SK-N-SH (cell line): Measurements from ENCODE around the gene SHTN1. TPM values are rescaled to one million over a fixed set of nuclear protein-coding genes. Genes with fewer than 3 reads are reported as not detected.

Experiments used
- CTCF ChIA-PET: fragments of 300-600, 350-600 bp; formaldehyde crosslinking; extraction: SDS; loops from one replicate; lab custom pipeline; 2021; lab: Yijun Ruan, JAX
- POLR2A ChIA-PET: fragments of 350-600 bp; sonication (Branson Sonifier 250); formaldehyde crosslinking; extraction: SDS; loops from one replicate; lab custom pipeline; 2020; ENCODE audit warnings: antibody characterized with exemption, inconsistent platforms; lab: Yijun Ruan, JAX
- DNase-seq: peaks from one replicate; pipeline ENCODE4 v3.0.0; 2012
- H2AFZ ChIP-seq: fragments of 200-600 bp; sonication (generic); 2 replicates; pipeline ENCODE4 v1.8.1; 2016; ENCODE audit warnings: antibody characterized with exemption, mild to moderate bottlenecking, low read depth
- H3F3A ChIP-seq: fragments of 200-600 bp; sonication (generic); replicated peaks from 2 replicates; pipeline ENCODE3; 2016; ENCODE audit warnings: antibody characterized with exemption, mild to moderate bottlenecking; ENCODE audit not compliant: insufficient read depth
- H3K27ac ChIP-seq, 2 experiments: fragments of 200-500 bp in 1 of 2; fragments of 200-600 bp in 1 of 2; sonication (Bioruptor generic) in 1 of 2; sonication (generic), shearing (Covaris generic) in 1 of 2; 2 replicates each; pipeline versions ENCODE4 v1.5.1 to v1.6.1; 2014 to 2016; ENCODE audit warnings: low read depth in 2 of 2, inconsistent platforms in 1 of 2, low read length in 1 of 2, mild to moderate bottlenecking in 1 of 2, mixed read lengths in 1 of 2
- H3K27me3 ChIP-seq: fragments of 200-600 bp; sonication (generic), shearing (Covaris generic); 2 replicates; pipeline ENCODE4 v1.6.1; 2016; ENCODE audit warnings: mixed run types; ENCODE audit not compliant: insufficient read depth
- H3K36me3 ChIP-seq, 2 experiments: fragments of 200-500 bp in 1 of 2; fragments of 200-600 bp in 1 of 2; sonication (Bioruptor generic) in 1 of 2; sonication (generic) in 1 of 2; replicated peaks in 1 of 2; 2 replicates each; pipeline versions ENCODE3 to v1.5.1; 2014 to 2016; ENCODE audit warnings: low read length in 1 of 2, mild to moderate bottlenecking in 1 of 2; ENCODE audit not compliant: insufficient read depth in 2 of 2, control insufficient read depth in 1 of 2
- H3K4me1 ChIP-seq, 2 experiments: fragments of 200-500 bp in 1 of 2; fragments of 200-600 bp in 1 of 2; sonication (Bioruptor generic) in 1 of 2; sonication (generic), shearing (Covaris generic) in 1 of 2; 2 replicates each; pipeline versions ENCODE4 v1.5.1 to v1.6.1; 2014 to 2016; ENCODE audit warnings: low read depth in 1 of 2, low read length in 1 of 2, mixed run types in 1 of 2; ENCODE audit not compliant: insufficient read depth in 2 of 2, control insufficient read depth in 1 of 2
- H3K4me2 ChIP-seq: fragments of 200-600 bp; sonication (generic), shearing (Covaris generic); 2 replicates; pipeline ENCODE4 v1.6.1; 2017; ENCODE audit warnings: mixed run types
- H3K4me3 ChIP-seq, 2 experiments: fragments of 200-500 bp in 1 of 2; fragments of 200-600 bp in 1 of 2; sonication (Bioruptor generic) in 1 of 2; sonication (generic), shearing (Covaris generic) in 1 of 2; 2 replicates each; pipeline versions ENCODE4 v1.5.1 to v1.8.1; 2014 to 2016; ENCODE audit warnings: low read depth in 2 of 2, inconsistent platforms in 1 of 2, low read length in 1 of 2, mild to moderate bottlenecking in 1 of 2, mixed read lengths in 1 of 2, moderate library complexity in 1 of 2
- H3K79me2 ChIP-seq: fragments of 200-600 bp; sonication (generic); 2 replicates; pipeline ENCODE4 v1.8.1; 2017; ENCODE audit warnings: mild to moderate bottlenecking; ENCODE audit not compliant: insufficient read depth
- H3K9ac ChIP-seq: fragments of 200-600 bp; sonication (generic); 2 replicates; pipeline ENCODE4 v1.6.1; 2017; ENCODE audit warnings: mixed run types
- H3K9me2 ChIP-seq: fragments of 200-600 bp; sonication (generic); 2 replicates; pipeline ENCODE4 v1.6.1; 2017; ENCODE audit warnings: mixed run types
- H3K9me3 ChIP-seq: fragments of 200-600 bp; sonication (generic); 2 replicates; pipeline ENCODE4 v1.6.1; 2017; ENCODE audit warnings: mixed run types, mild to moderate bottlenecking, moderate library complexity
- H4K20me1 ChIP-seq: fragments of 200-600 bp; sonication (generic); 2 replicates; pipeline ENCODE4 v1.6.1; 2017; ENCODE audit warnings: mild to moderate bottlenecking, mixed run types; ENCODE audit not compliant: insufficient read depth
- CHD2 ChIP-seq: fragments of 150-350 bp; IDR thresholded peaks from 2 replicates; pipeline ENCODE4 v1.6.1; 2018; ENCODE audit warnings: low read length; ENCODE audit not compliant: partially characterized antibody
- ELF1 ChIP-seq: IDR thresholded peaks from 2 replicates; pipeline ENCODE4 v1.4.0; 2012
- EP300 ChIP-seq, 2 experiments: IDR thresholded peaks; 2 replicates each; pipeline versions ENCODE4 v1.4.0 to v1.6.1; 2012; ENCODE audit warnings: borderline replicate concordance in 1 of 2, low read depth in 1 of 2, low read length in 1 of 2
- GABPA ChIP-seq: IDR thresholded peaks from 2 replicates; pipeline ENCODE4 v1.4.0; 2012; ENCODE audit warnings: low read depth, mild to moderate bottlenecking
- JUND ChIP-seq: IDR thresholded peaks from 2 replicates; pipeline ENCODE4 v1.4.0; 2012
- MAX ChIP-seq: IDR thresholded peaks from 2 replicates; pipeline ENCODE4 v1.4.0; 2012; ENCODE audit warnings: low read depth
- MEF2A ChIP-seq: IDR thresholded peaks from 2 replicates; pipeline ENCODE4 v1.4.0; 2012; ENCODE audit warnings: low read depth, borderline replicate concordance
- NRF1 ChIP-seq: IDR thresholded peaks from 2 replicates; pipeline ENCODE4 v1.6.1; 2012; ENCODE audit warnings: low read depth, mild to moderate bottlenecking, low read length
- PBX3 ChIP-seq: IDR thresholded peaks from 2 replicates; pipeline ENCODE4; 2012
- RAD21 ChIP-seq: IDR thresholded peaks from 2 replicates; pipeline ENCODE4 v1.6.1; 2012; ENCODE audit warnings: mild to moderate bottlenecking, low read length
- RCOR1 ChIP-seq: fragments of 150-350 bp; IDR thresholded peaks from 2 replicates; pipeline ENCODE4 v1.6.1; 2017; ENCODE audit warnings: antibody characterized with exemption, low read length
- SIN3A ChIP-seq: IDR thresholded peaks from 2 replicates; pipeline ENCODE4 v1.6.1; 2012; ENCODE audit warnings: low read depth, mild to moderate bottlenecking, low read length, moderate library complexity, borderline replicate concordance
- TAF1 ChIP-seq: IDR thresholded peaks from 2 replicates; pipeline ENCODE4 v1.6.1; 2012; ENCODE audit warnings: low read depth, mild to moderate bottlenecking, low read length, moderate library complexity, borderline replicate concordance
- TEAD4 ChIP-seq: IDR thresholded peaks from 2 replicates; pipeline ENCODE4 v1.4.0; 2012; ENCODE audit warnings: mild to moderate bottlenecking, borderline replicate concordance; ENCODE audit not compliant: insufficient read depth
- USF2 ChIP-seq: fragments of 150-350 bp; IDR thresholded peaks from 2 replicates; pipeline ENCODE4 v1.6.1; 2017; ENCODE audit warnings: antibody characterized with exemption, low read length, low read depth, borderline replicate concordance
- ZBTB33 ChIP-seq: IDR thresholded peaks from 2 replicates; pipeline ENCODE4 v1.4.0; 2012; ENCODE audit warnings: low read depth, borderline replicate concordance
- WGBS: methylation state at CpG from one replicate; pipeline ENCODE4 v1.1.6; 2017; ENCODE audit warnings: low lambda C conversion rate; 5-methylcytosine and 5-hydroxymethylcytosine counted together
- polyA plus RNA-seq, 3 experiments: library from polyadenylated mRNA; depleted of rRNA; stranded (reverse); fragments of >200 nt; gene quantifications; 2 replicates each; pipeline ENCODE4 v1.2.3, GENCODE V29; 2012

The SHTN1 gene
- polyA plus RNA-seq, 1 of the 3 experiments (the other 2 are of a cell fraction), result 5.2 TPM

GRCh38 chr10:116877391-116877790 is 127.6 kb downstream of the SHTN1 start:
- no peaks in the 10 kb centered on the region for H3K27me3 ChIP-seq
- H3K4me2 ChIP-seq, result no peak overlapping the region
- H3K9me2 ChIP-seq, result no peaks in the 10 kb centered on the region
- H3K79me2 ChIP-seq, result no peaks in the 10 kb centered on the region
- H3K4me3 ChIP-seq, result no peak overlapping the region
- no peaks in the 10 kb centered on the region for H3K36me3 ChIP-seq
- POLR2A ChIA-PET, result no interaction called here
- H3K4me1 ChIP-seq, result peaks cover 0 to 12% of the 10 kb centered on the region in 2 experiments; a peak in 1 of 4 replicates
- DNase-seq, result no peak
- no peaks in the 10 kb centered on the region for H3F3A ChIP-seq
- H3K9ac ChIP-seq, result no peak overlapping the region
- H3K27ac ChIP-seq, result no peak overlapping the region
- no peak overlapping the region for H2AFZ ChIP-seq
- H4K20me1 ChIP-seq, result no peaks in the 10 kb centered on the region
- TF ChIP-seq JUND (no peak), NRF1 (no peak), TEAD4 (no peak), PBX3 (no peak), RAD21 (no peak), EP300 (IDR thresholded peaks at IDR 0.05; ENCODE audit: borderline replicate concordance in 1 of 2, low read depth in 1 of 2, low read length in 1 of 2) (no peak), MEF2A (no peak), SIN3A (no peak), GABPA (no peak), ELF1 (no peak), MAX (no peak), CHD2 (no peak), ZBTB33 (no peak), USF2 (no peak), RCOR1 (no peak), TAF1 (no peak)
- no peaks in the 10 kb centered on the region for H3K9me3 ChIP-seq
- CTCF ChIA-PET, result no interaction called here
- 87% methylated on average over 3 of the region's 3 CpGs for WGBS
